ENCODE measurements around the gene DNAJB13.
"Not testable (repeated sequence)": the region's sequence is repeated elsewhere in the genome, so short reads cannot be mapped to it uniquely, and the experiment has no call there.

DNAJB13 gene
- total RNA-seq, result 0 to 0.07 reads per million in 2 donors

GRCh38 chr11:73950869-73951710 lies at the start of gene DNAJB13:
TSS of gene DNAJB13 (plus strand) at chr11:73951026. CDS start at chr11:73951070, 44 bp downstream.
- no peak for DNase-seq

DNA sequence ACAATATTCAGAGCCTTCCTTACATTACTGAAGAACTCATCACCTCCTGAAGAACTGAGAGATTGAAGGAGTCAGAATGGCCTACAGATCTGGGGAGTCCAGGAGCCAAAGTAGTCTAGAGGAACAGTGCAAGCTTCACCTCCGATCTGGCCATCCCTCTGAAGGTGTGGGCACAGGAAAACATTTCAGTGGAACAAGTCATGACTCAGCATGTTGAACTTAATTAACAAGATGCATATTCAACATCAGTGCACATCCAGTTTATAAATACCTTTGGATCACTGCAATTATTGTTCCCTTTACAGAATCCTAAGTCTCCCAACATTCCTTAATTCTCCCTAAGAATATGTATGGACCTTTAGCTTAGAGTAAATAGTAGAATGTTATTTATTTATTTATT lies 48.5 kb upstream of the DNAJB13 start:
- no peak for DNase-seq

DNA sequence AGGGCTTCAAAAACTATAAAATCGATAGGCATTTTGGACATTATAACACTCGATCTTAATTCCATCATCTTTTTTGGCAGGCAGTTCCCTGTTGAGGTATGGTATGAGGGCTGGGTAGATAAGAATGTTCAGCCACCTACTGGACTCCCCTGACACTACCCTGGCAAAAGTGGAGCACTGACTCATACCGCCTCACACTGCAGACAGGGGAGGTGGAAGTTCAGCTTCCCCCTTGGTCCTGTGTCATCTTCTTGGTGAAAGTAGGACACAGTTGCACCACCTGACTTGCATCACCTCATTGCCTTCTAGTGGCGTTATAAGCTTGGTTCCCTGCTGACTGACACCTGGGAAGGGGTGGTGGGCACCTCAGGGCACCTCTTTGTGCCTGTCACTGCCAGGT lies 43.6 kb upstream of the DNAJB13 start:
- no peak for DNase-seq

DNA sequence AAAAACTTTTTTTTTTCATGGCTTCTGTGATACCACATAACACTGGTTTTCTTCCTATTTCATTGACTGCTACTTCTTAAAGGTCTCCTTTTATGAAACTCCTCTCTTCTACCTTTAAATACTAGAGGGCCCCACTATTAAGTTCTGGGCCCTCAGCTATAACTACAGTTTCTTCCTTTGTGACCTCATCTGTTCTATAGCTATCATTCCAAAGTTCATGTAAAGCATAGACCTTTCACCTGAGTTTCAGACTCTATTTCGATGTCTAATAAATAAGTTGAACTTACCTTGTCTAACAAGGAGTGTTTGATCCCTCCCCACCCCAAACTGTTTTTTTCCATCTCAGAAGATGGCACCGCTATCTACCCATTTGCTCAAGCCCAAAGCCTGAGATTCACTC lies 38.8 kb upstream of the DNAJB13 start:
- DNase-seq, result no peak

GRCh38 chr11:73913472-73913871 lies 37.4 kb upstream of the DNAJB13 start:
- no peak for DNase-seq

DNA sequence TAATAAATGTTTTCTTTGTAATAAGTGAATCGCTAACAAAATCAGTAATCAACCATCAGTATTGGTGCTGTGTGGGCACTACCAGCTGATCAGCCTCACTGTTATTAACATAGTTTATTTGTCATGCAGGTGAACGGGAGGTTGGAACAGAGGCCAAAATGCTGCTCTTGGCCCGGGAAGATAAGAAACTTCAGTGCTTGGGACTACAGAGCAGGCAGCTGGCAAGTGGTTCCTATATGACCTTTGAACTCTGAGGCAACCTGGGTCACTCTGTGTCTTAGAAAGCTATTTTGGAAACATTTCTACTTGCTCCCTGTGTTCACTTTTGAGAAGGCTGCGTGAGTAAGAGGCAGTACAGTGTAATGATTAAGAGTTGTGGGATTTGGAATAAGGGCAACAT lies 36.5 kb upstream of the DNAJB13 start:
- DNase-seq, result no peak

- no peak for DNase-seq
These were observed 34.4 kb upstream of the DNAJB13 start for GRCh38 chr11:73916435-73916834.

- DNase-seq, result no peak
These were observed 29.6 kb upstream of the DNAJB13 start for GRCh38 chr11:73921180-73921579.

DNA sequence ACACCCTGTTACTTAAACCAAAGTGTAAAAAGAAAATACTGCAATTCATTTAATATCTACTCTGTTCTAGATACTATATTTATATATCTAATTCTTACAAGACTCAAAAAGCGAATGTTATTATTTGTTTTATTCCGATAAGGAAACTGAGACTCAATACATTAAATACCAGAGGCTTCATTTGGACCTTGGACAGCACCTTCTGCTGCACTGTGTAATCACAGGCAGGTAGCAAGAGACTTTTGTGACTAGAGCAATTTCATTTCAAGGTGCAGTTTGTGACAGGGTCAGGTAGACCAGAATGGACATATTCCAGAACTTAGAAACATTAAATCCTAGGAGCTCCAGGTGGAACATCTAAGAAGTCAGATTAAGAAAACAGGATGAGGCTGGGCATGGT lies 21.4 kb upstream of the DNAJB13 start:
- DNase-seq, result no peak

- no peak for DNase-seq
These were observed 19.7 kb upstream of the DNAJB13 start for GRCh38 chr11:73931039-73931645.

GRCh38 chr11:73931951-73932350 lies 18.9 kb upstream of the DNAJB13 start:
- DNase-seq, result no peak

DNA sequence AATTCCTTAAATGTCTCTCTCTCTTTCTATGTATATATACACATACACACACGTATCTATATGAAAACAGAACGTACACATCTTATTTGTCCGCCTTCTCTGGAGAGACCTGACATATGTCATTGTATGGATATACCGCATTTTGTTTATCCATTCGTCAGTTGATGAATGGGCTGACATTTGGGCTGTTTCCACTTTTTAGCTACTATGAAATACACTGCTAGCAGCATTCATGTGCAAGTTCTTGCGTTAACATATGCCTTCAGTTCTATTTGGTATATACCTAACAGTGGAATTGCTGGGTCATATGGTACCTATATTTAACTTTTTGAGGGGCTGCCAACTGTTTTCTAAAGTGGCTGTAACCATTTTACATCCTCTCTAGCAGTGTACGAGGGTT lies 18.0 kb upstream of the DNAJB13 start:
- no peak for DNase-seq

DNA sequence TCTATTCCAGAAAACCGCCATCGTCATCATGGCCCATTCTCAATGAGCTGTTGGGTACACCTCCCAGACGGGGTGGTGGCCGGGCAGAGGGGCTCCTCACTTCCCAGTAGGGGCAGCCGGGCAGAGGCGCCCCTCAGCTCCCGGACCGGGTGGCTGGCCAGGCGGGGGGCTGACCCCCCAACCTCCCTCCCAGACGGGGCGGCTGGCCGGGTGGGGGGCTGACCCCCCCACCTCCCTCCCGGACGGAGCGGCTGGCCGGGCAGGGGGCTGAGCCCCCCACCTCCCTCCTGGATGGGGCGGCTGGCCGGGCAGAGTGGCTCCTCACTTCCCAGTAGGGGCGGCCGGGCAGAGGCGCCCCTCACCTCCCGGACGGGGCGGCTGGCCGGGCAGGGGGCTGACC lies 14.8 kb upstream of the DNAJB13 start:
- not testable (repeated sequence) for DNase-seq

DNA sequence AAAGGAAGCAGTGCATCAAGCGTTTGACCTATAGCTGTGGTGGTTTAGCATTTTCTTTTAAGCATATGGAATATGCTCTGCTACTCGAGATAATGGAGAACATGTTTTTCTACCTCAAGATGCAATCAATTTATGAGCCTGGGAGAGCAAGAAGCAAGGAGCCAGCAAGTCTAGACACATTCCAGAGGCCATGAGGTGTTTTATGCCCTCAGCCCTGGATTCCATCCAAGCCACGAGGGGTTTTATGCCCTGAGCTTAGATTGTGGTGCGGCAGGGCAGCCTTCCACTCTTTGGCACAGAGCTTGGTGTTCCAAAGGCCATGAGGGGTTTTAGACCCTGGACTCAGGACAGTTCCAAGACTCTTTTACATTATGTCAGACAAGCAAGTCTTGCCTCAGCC lies 11.7 kb upstream of the DNAJB13 start:
- DNase-seq, result no peak

- no peak for DNase-seq
These were observed 9.8 kb upstream of the DNAJB13 start for GRCh38 chr11:73940801-73941570.

DNA sequence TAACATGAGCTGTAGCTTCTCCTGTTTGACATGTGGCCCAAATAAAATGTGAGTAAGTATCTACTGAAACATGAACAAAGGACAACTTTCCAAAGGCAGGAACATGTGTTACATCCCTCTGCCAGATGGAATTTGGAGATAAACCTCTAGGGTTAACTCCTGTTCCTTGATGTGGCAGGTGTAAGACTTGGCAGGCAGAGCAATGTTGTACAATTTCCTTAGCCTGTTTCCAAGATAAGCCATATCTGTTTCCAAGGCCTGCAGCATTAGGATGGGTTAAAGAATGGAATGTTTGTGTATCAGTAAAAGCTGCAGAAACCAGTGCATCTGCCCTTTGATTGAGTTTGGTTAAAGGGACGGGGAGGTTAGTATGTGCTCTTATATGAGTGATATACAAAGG lies 8.8 kb upstream of the DNAJB13 start:
- DNase-seq, result no peak

- DNase-seq, result no peak
These were observed 6.7 kb upstream of the DNAJB13 start for GRCh38 chr11:73944085-73944484.

GRCh38 chr11:73944901-73945300 lies 5.9 kb upstream of the DNAJB13 start:
- no peak for DNase-seq

DNA sequence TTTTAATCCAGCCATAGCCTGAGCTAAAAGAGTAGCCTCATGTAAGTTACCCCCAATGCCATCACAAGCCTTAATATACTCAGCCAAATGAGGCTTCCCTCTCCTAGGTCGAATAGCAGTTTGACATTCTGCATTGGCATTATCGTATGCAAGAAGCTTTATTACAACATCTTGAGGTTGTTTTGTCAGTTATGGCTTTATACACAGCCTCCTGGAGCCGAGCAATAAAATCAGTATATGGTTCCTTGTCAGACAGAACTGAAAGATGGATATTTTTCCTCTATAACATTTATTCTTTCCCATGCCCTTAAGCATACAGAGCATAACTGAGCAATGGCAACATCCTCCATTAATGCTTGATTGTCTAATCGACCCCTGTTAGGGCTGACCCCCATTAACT lies 5.4 kb upstream of the DNAJB13 start:
- DNase-seq, result no peak

DNA sequence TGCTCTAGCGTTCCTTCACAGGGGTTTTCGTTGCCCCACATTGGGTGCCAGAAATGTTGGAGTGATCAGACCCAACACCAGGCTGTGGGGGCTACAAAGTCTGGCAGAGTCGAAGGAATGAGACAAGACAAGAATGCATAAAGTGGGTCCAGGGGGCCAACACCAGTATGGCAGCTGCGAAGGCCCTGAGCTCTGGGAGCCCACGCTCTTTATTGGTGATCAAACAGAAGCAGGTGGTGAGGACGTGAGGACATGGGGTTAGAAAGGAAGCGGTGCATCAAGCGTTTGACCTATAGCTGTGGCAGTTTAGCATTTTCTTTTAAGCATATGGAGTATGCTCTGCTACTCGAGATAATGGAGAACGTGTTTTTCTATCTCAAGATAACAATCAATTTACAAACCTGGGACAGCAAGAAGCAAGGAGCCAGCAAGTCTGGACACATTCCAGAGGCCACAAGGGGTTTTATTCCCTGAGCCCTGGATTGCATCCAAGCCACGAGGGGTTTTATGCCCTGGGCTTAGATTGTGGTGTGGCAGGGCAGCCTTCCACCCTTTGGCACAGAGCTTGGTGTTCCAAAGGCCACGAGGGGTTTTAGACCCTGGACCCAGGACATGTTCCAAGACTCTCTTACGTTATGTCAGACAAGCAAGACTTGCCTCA lies 3.9 kb upstream of the DNAJB13 start:
- no peak for DNase-seq

- no peak for DNase-seq
These were observed 1.6 kb upstream of the DNAJB13 start for GRCh38 chr11:73949246-73949645.

GRCh38 chr11:73949912-73950311 lies 914 bp upstream of the DNAJB13 start:
- no peak for DNase-seq

GRCh38 chr11:73951797-73952196 lies 971 bp downstream of the DNAJB13 start:
- no peak for DNase-seq
